ENCODE data around the gene ZBTB43. TPM values are rescaled to one million over a fixed set of nuclear protein-coding genes. Genes with fewer than 3 reads are reported as not detected.
"Not testable (repeated sequence)": the region's sequence is repeated elsewhere in the genome, so short reads cannot be mapped to it uniquely, and the experiment has no call there.

The ZBTB43 gene
- total RNA-seq, 1 donor from 2014 or later = 2.4 TPM

GRCh38 chr9:126814091-126814490 is 9.3 kb downstream of the ZBTB43 start:
- TF ChIP-seq CTCF (IDR thresholded peaks at IDR 0.05) = no peak
- peaks cover 8 to 21% of the 10 kb centered on the region in 2 donors for H3K9me3 ChIP-seq
- no peak overlapping the region for H3K4me3 ChIP-seq
- H3K4me1 ChIP-seq = no peaks in the 10 kb centered on the region
- DNase-seq (ENCODE audit: low spot score in 2 of 2) = no peak
- no peaks in the 10 kb centered on the region for H3K27me3 ChIP-seq
- peaks cover 45 to 56% of the 10 kb centered on the region in 2 donors for H3K36me3 ChIP-seq
- intact Hi-C loops (cut with DNase I) = no loop called here
- no peak overlapping the region for H3K27ac ChIP-seq

GRCh38 chr9:126817615-126818014 is 12.8 kb downstream of the ZBTB43 start:
- H3K4me1 ChIP-seq; H3K4me3 ChIP-seq; DNase-seq (ENCODE audit: low spot score in 2 of 2); H3K27me3 ChIP-seq; intact Hi-C loops (cut with DNase I); H3K27ac ChIP-seq: not testable (repeated sequence)
- Histone ChIP-seq H3K9me3 (peaks cover 8 to 35% of the 10 kb centered on the region in 2 donors), H3K36me3 (peaks cover 28 to 43% of the 10 kb centered on the region in 2 donors)

GRCh38 chr9:126818482-126818881 is 13.6 kb downstream of the ZBTB43 start:
- Histone ChIP-seq H3K9me3 (peaks cover 8 to 35% of the 10 kb centered on the region in 2 donors), H3K4me1 (peaks cover 0 to 4% of the 10 kb centered on the region in 2 donors), H3K27me3 (no peaks in the 10 kb centered on the region), H3K27ac (no peak overlapping the region), H3K36me3 (peaks cover 21 to 44% of the 10 kb centered on the region in 2 donors), H3K4me3 (no peak overlapping the region)
- intact Hi-C loops (cut with DNase I) = no loop called here
- no peak for TF ChIP-seq CTCF (IDR thresholded peaks at IDR 0.05)
- DNase-seq (ENCODE audit: low spot score in 2 of 2) = no peak

- intact Hi-C loops (cut with DNase I) = no loop called here
- no peak for TF ChIP-seq CTCF (IDR thresholded peaks at IDR 0.05)
- Histone ChIP-seq H3K4me3 (no peak overlapping the region), H3K27ac (no peak overlapping the region), H3K9me3 (peaks cover 2 to 33% of the 10 kb centered on the region in 2 donors), H3K27me3 (no peaks in the 10 kb centered on the region), H3K36me3 (peaks cover 21 to 41% of the 10 kb centered on the region in 2 donors), H3K4me1 (peaks cover 0 to 4% of the 10 kb centered on the region in 2 donors)
- DNase-seq (ENCODE audit: low spot score in 2 of 2) = no peak
Measured at GRCh38 chr9:126819482-126819881, 14.6 kb downstream of the ZBTB43 start.

GRCh38 chr9:126822278-126822677 is 17.4 kb downstream of the ZBTB43 start:
- Histone ChIP-seq H3K9me3 (peaks cover 0 to 27% of the 10 kb centered on the region in 2 donors), H3K4me1 (peaks cover 0 to 4% of the 10 kb centered on the region in 2 donors), H3K36me3 (peaks cover 18 to 27% of the 10 kb centered on the region in 2 donors), H3K4me3 (no peak overlapping the region), H3K27me3 (no peaks in the 10 kb centered on the region), H3K27ac (no peak overlapping the region)
- intact Hi-C loops (cut with DNase I) = no loop called here
- DNase-seq (ENCODE audit: low spot score in 2 of 2) = no peak
- TF ChIP-seq CTCF (IDR thresholded peaks at IDR 0.05) = no peak

GRCh38 chr9:126822873-126823272 is 18.0 kb downstream of the ZBTB43 start:
- Histone ChIP-seq H3K4me3 (no peak overlapping the region), H3K27me3 (no peaks in the 10 kb centered on the region), H3K27ac (no peak overlapping the region), H3K4me1 (peaks cover 0 to 4% of the 10 kb centered on the region in 2 donors), H3K9me3 (peaks cover 0 to 26% of the 10 kb centered on the region in 2 donors), H3K36me3 (peaks cover 23 to 26% of the 10 kb centered on the region in 2 donors)
- intact Hi-C loops (cut with DNase I) = no loop called here
- no peak for DNase-seq (ENCODE audit: low spot score in 2 of 2)
- TF ChIP-seq CTCF (IDR thresholded peaks at IDR 0.05) = no peak

GRCh38 chr9:126824052-126824451 is 19.2 kb downstream of the ZBTB43 start:
- H3K4me3 ChIP-seq; H3K27ac ChIP-seq; DNase-seq (ENCODE audit: low spot score in 2 of 2); H3K4me1 ChIP-seq; intact Hi-C loops (cut with DNase I); H3K27me3 ChIP-seq: not testable (repeated sequence)
- peaks cover 0 to 14% of the 10 kb centered on the region in 2 donors for H3K9me3 ChIP-seq
- H3K36me3 ChIP-seq = peaks cover 15 to 17% of the 10 kb centered on the region in 2 donors

All from ascending aorta (tissue), 2 donors.